Astrocyte of the hippocampus (primary cell): ENCODE results near the gene HEG1.
A peak's percentile ranks its signal among the peaks of the same experiment; 100 is the strongest.

Experiments used
- DNase-seq: peaks from one replicate; pipeline ENCODE4 v3.0.0; 2011; ENCODE audit warnings: low read depth, low spot score

Gene HEG1

GRCh38 chr3:125010393-125010792 is 45.4 kb downstream of the HEG1 start:
- no peak for DNase-seq

- no peak for DNase-seq
Observed at GRCh38 chr3:125008766-125009165, 47.0 kb downstream of the HEG1 start.

GRCh38 chr3:125006291-125006731 is 49.5 kb downstream of the HEG1 start:
- peak; percentile 29 for DNase-seq

GRCh38 chr3:125005676-125006075 is 50.1 kb downstream of the HEG1 start:
- no peak for DNase-seq

GRCh38 chr3:125005222-125005621 is 50.6 kb downstream of the HEG1 start:
- no peak for DNase-seq

GRCh38 chr3:125003859-125004595 is 51.8 kb downstream of the HEG1 start:
- no peak for DNase-seq

- DNase-seq, result peak; percentile 48
Observed at GRCh38 chr3:125003369-125003853, 52.4 kb downstream of the HEG1 start.

GRCh38 chr3:125002414-125003368 is 53.1 kb downstream of the HEG1 start:
- no peak for DNase-seq

GRCh38 chr3:125001557-125002413 is 54.0 kb downstream of the HEG1 start:
- no peak for DNase-seq

- no peak for DNase-seq
Observed at GRCh38 chr3:125000661-125001060, 55.1 kb downstream of the HEG1 start.

GRCh38 chr3:124999897-125000435 is 55.8 kb downstream of the HEG1 start:
- no peak for DNase-seq

GRCh38 chr3:124999317-124999716 is 56.5 kb downstream of the HEG1 start:
- DNase-seq, result no peak

GRCh38 chr3:124998247-124998630 is 57.6 kb downstream of the HEG1 start:
- DNase-seq, result no peak

GRCh38 chr3:124997303-124998246 is 58.2 kb downstream of the HEG1 start:
- DNase-seq, result peak; percentile 51

- DNase-seq, result peak; percentile 53
Observed at GRCh38 chr3:124995460-124995994, 60.3 kb downstream of the HEG1 start.

- no peak for DNase-seq
Observed at GRCh38 chr3:124993466-124993865, 62.3 kb downstream of the HEG1 start.

- no peak for DNase-seq
Observed at GRCh38 chr3:124992041-124992440, 63.8 kb downstream of the HEG1 start.

GRCh38 chr3:124986192-124987143 is 69.3 kb downstream of the HEG1 start:
- DNase-seq, result peak; percentile 92

- DNase-seq, result peak; percentile 46
Observed at GRCh38 chr3:124985349-124985748, 70.4 kb downstream of the HEG1 start.
